GM12878 (cell line): Measurements from ENCODE around the gene HBD. TPM values are rescaled to one million over a fixed set of nuclear protein-coding genes. Genes with fewer than 3 reads are reported as not detected.

Experiments used
- ATAC-seq: fragments of 200-7000 bp; cut with Tn5 transposase; 3 replicates; pipeline ENCODE4 v1.9.1; 2020; ENCODE audit warnings: mild to moderate bottlenecking, moderate library complexity
- BruUV-seq: library from RNA; stranded (reverse); fragments of 400-500 nt; replicated peaks from 2 replicates; lab custom pipeline; 2021; lab: Mats Ljungman, UMichigan
- CTCF ChIA-PET: fragments of 300-600 bp; sonication (Branson Sonifier 250); formaldehyde crosslinking; extraction: SDS; loops from one replicate; lab custom pipeline; 2021; ENCODE audit warnings: inconsistent platforms; lab: Yijun Ruan, JAX
- POLR2A ChIA-PET: fragments of 350-600 bp; formaldehyde crosslinking; extraction: SDS; loops from one replicate; lab custom pipeline; 2021; ENCODE audit warnings: inconsistent platforms; lab: Charles Lee
- RAD21 ChIA-PET: fragments of 300-600 bp; sonication (Branson Sonifier 250); formaldehyde crosslinking; loops from one replicate; lab custom pipeline; 2023; ENCODE audit warnings: antibody characterized with exemption; ENCODE audit not compliant: unreplicated experiment; lab: Charles Lee
- SMC1A ChIA-PET: fragments of 300-600 bp; sonication (Branson Sonifier 250); formaldehyde crosslinking; loops from one replicate; lab custom pipeline; 2023; ENCODE audit not compliant: unreplicated experiment, uncharacterized antibody; lab: Charles Lee
- DNase-seq: peaks from one replicate; pipeline ENCODE4 v3.0.0-alpha.2; 2011; ENCODE audit warnings: low read depth, low spot score
- FAIRE-seq: peaks from 3 replicates; lab custom pipeline; 2011; peaks lifted over from hg19 to GRCh38; lab: Jason Lieb, UNC
- H2AFZ ChIP-seq: 2 replicates; pipeline ENCODE4 v1.6.0; 2011; ENCODE audit warnings: low read depth, low read length, control low read depth; ENCODE audit not compliant: control insufficient read depth
- H3K27ac ChIP-seq: 2 replicates; pipeline ENCODE4 v1.5.1; 2011; ENCODE audit warnings: control low read depth; ENCODE audit not compliant: control insufficient read depth, insufficient read depth
- H3K27me3 ChIP-seq, 2 experiments: replicated peaks in 1 of 2; 2 replicates each; pipeline versions ENCODE4 v1.6.0 to v1.6.1; 2011; ENCODE audit warnings: low read length in 1 of 2; ENCODE audit not compliant: control insufficient read depth in 2 of 2, insufficient read depth in 2 of 2
- H3K36me3 ChIP-seq, 2 experiments: 2 replicates each; pipeline ENCODE4 v1.5.1; 2011; ENCODE audit warnings: low read length in 1 of 2; ENCODE audit not compliant: control insufficient read depth in 2 of 2, insufficient read depth in 2 of 2
- H3K4me1 ChIP-seq: 2 replicates; pipeline ENCODE4 v1.6.1; 2011; ENCODE audit warnings: mild to moderate bottlenecking, low read length, moderate library complexity, mixed read lengths; ENCODE audit not compliant: control insufficient read depth, insufficient read depth
- H3K4me2 ChIP-seq: 2 replicates; pipeline ENCODE4 v1.6.0; 2011; ENCODE audit warnings: control low read depth; ENCODE audit not compliant: control insufficient read depth, insufficient read depth
- H3K4me3 ChIP-seq: fragments of 200-600 bp; sonication (generic); 2 replicates; pipeline ENCODE4 v1.5.1; 2016
- H3K79me2 ChIP-seq: 2 replicates; pipeline ENCODE4 v1.6.0; 2011; ENCODE audit warnings: low read length; ENCODE audit not compliant: control insufficient read depth, insufficient read depth
- H3K9ac ChIP-seq: 2 replicates; pipeline ENCODE4 v1.8.0; 2011; ENCODE audit warnings: low read length, control low read depth, mixed read lengths; ENCODE audit not compliant: control insufficient read depth, insufficient read depth
- H3K9me3 ChIP-seq: replicated peaks from 3 replicates; pipeline ENCODE4 v1.5.1; 2011; ENCODE audit warnings: mild to moderate bottlenecking, low read length; ENCODE audit not compliant: control insufficient read depth, insufficient read depth
- H4K20me1 ChIP-seq: 2 replicates; pipeline ENCODE4 v1.6.0; 2011; ENCODE audit not compliant: control insufficient read depth, insufficient read depth
- BMI1 ChIP-seq: fragments of 450-650 bp; IDR thresholded peaks from 2 replicates; pipeline ENCODE4 v1.6.1; 2016; ENCODE audit warnings: mild to moderate bottlenecking, moderate library complexity, borderline replicate concordance
- CUX1 ChIP-seq: IDR thresholded peaks from 2 replicates; pipeline ENCODE4 v1.6.1; 2012; ENCODE audit warnings: improper control_type of control experiment, low read depth, low read length; ENCODE audit not compliant: insufficient replicate concordance
- IKZF1 ChIP-seq: fragments of 450-650 bp; conservative IDR thresholded peaks from 2 replicates; pipeline ENCODE4 v1.6.1; 2017; ENCODE audit warnings: antibody characterized with exemption, mild to moderate bottlenecking
- IRF5 ChIP-seq: fragments of 450-650 bp; IDR thresholded peaks from 2 replicates; pipeline ENCODE4 v1.6.1; 2017; ENCODE audit warnings: borderline replicate concordance
- JUNB ChIP-seq: IDR thresholded peaks from 2 replicates; pipeline ENCODE4 v1.6.1; 2016; ENCODE audit warnings: antibody characterized with exemption, mild to moderate bottlenecking
- NRF1 ChIP-seq: conservative IDR thresholded peaks from 2 replicates; pipeline ENCODE4 v1.6.1; 2011; ENCODE audit warnings: mild to moderate bottlenecking, low read depth, low read length, improper control_type of control experiment
- PML ChIP-seq: IDR thresholded peaks from 2 replicates; pipeline ENCODE4 v1.6.1; 2012; ENCODE audit warnings: low read length, inconsistent platforms
- POU2F2 ChIP-seq: IDR thresholded peaks from 3 replicates; pipeline ENCODE4 v1.6.1; 2011; ENCODE audit warnings: low read depth, mild to moderate bottlenecking, low read length, borderline replicate concordance
- SP1 ChIP-seq: IDR thresholded peaks from one replicate; pipeline ENCODE4 v1.6.1; 2011; ENCODE audit warnings: low read depth, low read length
- SREBF2 ChIP-seq: IDR thresholded peaks from 2 replicates; pipeline ENCODE4 v1.6.1; 2012; ENCODE audit warnings: mild to moderate bottlenecking, low read length
- SUPT20H ChIP-seq: IDR thresholded peaks from 2 replicates; pipeline ENCODE4 v1.6.1; 2011; ENCODE audit warnings: low read depth, mild to moderate bottlenecking, low read length, moderate library complexity, borderline replicate concordance; ENCODE audit not compliant: control insufficient read depth
- ZBTB4 ChIP-seq: fragments of 450-650 bp; formaldehyde crosslinking; IDR thresholded peaks from 2 replicates; pipeline ENCODE4 v1.4.0; 2022; ENCODE audit warnings: mild to moderate bottlenecking, moderate library complexity
- WGBS: methylation state at CpG from one replicate; pipeline ENCODE4 v1.1.6; 2016; ENCODE audit warnings: low lambda C conversion rate; ENCODE audit not compliant: insufficient replicate concordance, insufficient coverage; ENCODE audit errors: missing lambda C conversion rate; 5-methylcytosine and 5-hydroxymethylcytosine counted together
- in situ Hi-C: fragments of 300-500 bp; cut with MboI; formaldehyde crosslinking; loops from 9 replicates; pipeline ENCODE4 v1.14.3; 2018; ENCODE audit warnings: mixed read lengths
- intact Hi-C: fragments of 100-400 bp; cut with micrococcal nuclease; formaldehyde crosslinking; loops from one replicate; pipeline ENCODE4 v1.14.2; 2022; ENCODE audit not compliant: unreplicated experiment
- polyA plus RNA-seq, 11 experiments: library from polyadenylated mRNA; depleted of rRNA in 4 of 11; unstranded in 6 of 11; stranded (reverse) in 5 of 11; fragments of >200 nt; fragmentation: Nextera tagmentation in 4 of 11; fragmentation: Illumina TruSeq in 1 of 11; extraction: Ambion mirVana in 4 of 11; extraction: Trizol in 1 of 11; gene quantifications; 1 replicate in 1 of 11; 2 replicates in 10 of 11; pipeline versions ENCODE4 v1.2.1 to v1.2.3, GENCODE V29; 2011 to 2016; ENCODE audit warnings: inconsistent platforms in 2 of 11, missing spikeins in 2 of 11, low read depth in 1 of 11
- total RNA-seq, 4 experiments: library from RNA; depleted of rRNA in 3 of 4; stranded (reverse); fragments of >200 nt in 3 of 4; fragmentation: Illumina TruSeq in 1 of 4; extraction: Trizol in 1 of 4; gene quantifications; 2 replicates each; pipeline versions ENCODE4 v1.2.1 to v1.2.3, GENCODE V29; 2013 to 2021
- TF ChIP-seq, protein P1 (sequence below): fragments of 450-650 bp; IDR thresholded peaks from 2 replicates; pipeline ENCODE4 v1.6.1; 2017; ENCODE audit warnings: mild to moderate bottlenecking

The HBD gene
- total and polyA plus RNA-seq, 10 of the 15 experiments (the other 5 are each of a cell fraction or from before 2014, with no cell fraction given) = 0.11 to 0.32 TPM; not detected in 8

DNA sequence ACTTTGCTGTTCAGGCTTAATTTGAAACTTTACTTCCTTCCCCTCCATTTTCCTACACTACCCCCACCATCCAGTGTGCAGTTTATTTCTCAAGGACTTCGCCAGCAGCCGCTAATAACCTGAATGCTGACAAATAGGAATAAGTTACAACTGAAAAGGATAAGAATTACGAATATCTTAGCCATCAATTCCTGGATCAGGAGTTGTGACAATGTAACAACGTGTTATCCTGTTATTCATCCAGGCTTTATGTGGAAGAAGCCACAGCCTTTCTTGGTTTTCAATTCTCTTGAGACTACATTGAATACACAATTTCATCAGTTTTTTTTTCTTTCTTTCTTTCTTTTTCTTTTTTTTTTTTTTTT is 9.5 kb upstream of the HBD start:
- H3K27ac ChIP-seq = no peak overlapping the region
- no peak for FAIRE-seq
- H3K4me2 ChIP-seq = no peak overlapping the region
- DNase-seq = no peak
- no peak for ATAC-seq
- no peaks in the 10 kb centered on the region for H3K36me3 ChIP-seq
- H3K9me3 ChIP-seq = no peaks in the 10 kb centered on the region
- POLR2A ChIA-PET = no interaction called here
- RAD21 ChIA-PET = no interaction called here
- H3K9ac ChIP-seq = no peak overlapping the region
- H4K20me1 ChIP-seq = no peaks in the 10 kb centered on the region
- CTCF ChIA-PET = no interaction called here
- in situ Hi-C loops = no loop called here
- SMC1A ChIA-PET = no interaction called here
- H3K4me3 ChIP-seq = no peak overlapping the region
- peaks cover 0 to 2% of the 10 kb centered on the region in 2 experiments; a peak in 2 of 4 replicates for H3K27me3 ChIP-seq
- no peak overlapping the region for H2AFZ ChIP-seq
- H3K4me1 ChIP-seq = no peaks in the 10 kb centered on the region
- WGBS = 16% methylated on average over 4 of the region's 4 CpGs
- no peaks in the 10 kb centered on the region for H3K79me2 ChIP-seq
- TF ChIP-seq CUX1 (no peak), POU2F2 (no peak), SP1 (no peak), IKZF1 (no peak), SREBF2 (no peak), BMI1 (no peak), JUNB (no peak), NRF1 (no peak), IRF5 (no peak), SUPT20H (no peak), ZBTB4 (CRISPR knock-in tag) (no peak), PML (no peak)
- TF ChIP-seq, protein P1, sequence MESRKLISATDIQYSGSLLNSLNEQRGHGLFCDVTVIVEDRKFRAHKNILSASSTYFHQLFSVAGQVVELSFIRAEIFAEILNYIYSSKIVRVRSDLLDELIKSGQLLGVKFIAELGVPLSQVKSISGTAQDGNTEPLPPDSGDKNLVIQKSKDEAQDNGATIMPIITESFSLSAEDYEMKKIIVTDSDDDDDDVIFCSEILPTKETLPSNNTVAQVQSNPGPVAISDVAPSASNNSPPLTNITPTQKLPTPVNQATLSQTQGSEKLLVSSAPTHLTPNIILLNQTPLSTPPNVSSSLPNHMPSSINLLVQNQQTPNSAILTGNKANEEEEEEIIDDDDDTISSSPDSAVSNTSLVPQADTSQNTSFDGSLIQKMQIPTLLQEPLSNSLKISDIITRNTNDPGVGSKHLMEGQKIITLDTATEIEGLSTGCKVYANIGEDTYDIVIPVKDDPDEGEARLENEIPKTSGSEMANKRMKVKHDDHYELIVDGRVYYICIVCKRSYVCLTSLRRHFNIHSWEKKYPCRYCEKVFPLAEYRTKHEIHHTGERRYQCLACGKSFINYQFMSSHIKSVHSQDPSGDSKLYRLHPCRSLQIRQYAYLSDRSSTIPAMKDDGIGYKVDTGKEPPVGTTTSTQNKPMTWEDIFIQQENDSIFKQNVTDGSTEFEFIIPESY = no peak
- TF ChIP-seq, all 136 proteins: peak for 0
- intact Hi-C loops = no loop called here
- BruUV-seq = no TSS peak
